ENCODE measurements around the gene RP2.

DNA sequence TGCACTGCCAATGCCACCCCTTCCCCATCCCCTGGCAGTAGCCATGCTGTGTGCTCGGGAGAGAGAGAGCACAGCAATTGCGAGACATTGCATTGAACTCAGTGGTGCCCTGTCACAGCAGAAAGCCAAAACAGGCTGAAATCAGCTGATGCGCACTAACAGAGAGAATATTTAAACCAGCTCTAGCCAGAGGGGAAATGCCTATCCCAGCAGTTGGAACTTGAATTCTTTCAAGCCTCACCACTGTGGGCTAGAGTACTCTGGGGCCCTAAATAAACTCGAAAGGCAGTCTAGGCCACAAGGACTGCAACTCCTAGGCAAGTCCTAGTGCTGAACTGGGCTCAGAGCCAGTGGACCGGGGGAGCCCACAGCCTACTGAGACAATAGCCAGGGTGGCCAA is 17.7 kb upstream of the RP2 start:
- TF ChIP-seq, protein P1, sequence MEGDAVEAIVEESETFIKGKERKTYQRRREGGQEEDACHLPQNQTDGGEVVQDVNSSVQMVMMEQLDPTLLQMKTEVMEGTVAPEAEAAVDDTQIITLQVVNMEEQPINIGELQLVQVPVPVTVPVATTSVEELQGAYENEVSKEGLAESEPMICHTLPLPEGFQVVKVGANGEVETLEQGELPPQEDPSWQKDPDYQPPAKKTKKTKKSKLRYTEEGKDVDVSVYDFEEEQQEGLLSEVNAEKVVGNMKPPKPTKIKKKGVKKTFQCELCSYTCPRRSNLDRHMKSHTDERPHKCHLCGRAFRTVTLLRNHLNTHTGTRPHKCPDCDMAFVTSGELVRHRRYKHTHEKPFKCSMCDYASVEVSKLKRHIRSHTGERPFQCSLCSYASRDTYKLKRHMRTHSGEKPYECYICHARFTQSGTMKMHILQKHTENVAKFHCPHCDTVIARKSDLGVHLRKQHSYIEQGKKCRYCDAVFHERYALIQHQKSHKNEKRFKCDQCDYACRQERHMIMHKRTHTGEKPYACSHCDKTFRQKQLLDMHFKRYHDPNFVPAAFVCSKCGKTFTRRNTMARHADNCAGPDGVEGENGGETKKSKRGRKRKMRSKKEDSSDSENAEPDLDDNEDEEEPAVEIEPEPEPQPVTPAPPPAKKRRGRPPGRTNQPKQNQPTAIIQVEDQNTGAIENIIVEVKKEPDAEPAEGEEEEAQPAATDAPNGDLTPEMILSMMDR (conservative IDR thresholded peaks at IDR 0.05), result no peak
- TF ChIP-seq ZFX (IDR thresholded peaks at IDR 0.05), result no peak

All from C4-2B (cell line).